ENCODE measurements around the gene LOXHD1. TPM values are rescaled to one million over a fixed set of nuclear protein-coding genes. Genes with fewer than 3 reads are reported as not detected.

LOXHD1 gene
- total RNA-seq, 4 donors from 2014 or later: 0.13 to 0.50 TPM; not detected in 2

DNA sequence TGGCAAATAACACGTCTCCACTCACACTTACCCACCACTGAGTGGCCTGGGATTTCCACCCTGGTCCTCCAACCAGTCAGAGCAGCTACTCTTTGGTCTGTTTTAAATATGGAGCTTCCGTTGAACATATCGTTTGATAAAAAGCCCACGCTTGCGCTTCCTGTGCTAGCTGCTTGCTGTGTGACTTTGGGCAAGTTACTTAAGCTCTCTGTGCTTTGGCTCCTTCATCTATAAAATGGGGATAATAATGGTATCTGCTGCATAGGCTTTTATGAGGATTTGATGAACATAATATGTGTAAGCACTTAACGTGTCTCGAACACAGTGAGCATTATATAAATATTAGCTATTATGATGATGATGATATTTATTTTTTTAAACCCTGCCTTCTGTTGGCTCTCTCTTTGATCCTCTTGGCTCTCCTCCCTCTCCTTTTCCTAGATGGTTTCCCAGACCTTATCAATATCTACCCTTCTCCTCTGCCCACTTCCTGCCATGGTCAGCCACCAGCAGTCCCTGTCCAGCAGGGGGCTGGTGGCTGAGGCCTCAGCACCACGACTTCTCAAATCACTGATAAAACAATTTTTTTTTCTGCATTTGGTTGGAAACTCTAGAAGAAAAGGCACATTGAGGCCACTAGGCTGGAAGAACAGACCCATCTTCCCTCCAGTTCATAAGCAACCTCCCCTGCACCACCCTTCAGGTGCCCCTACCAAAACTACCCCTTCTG lies 191.9 kb downstream of the LOXHD1 start:
- Histone ChIP-seq H3K4me3 (no peak overlapping the region), H3K36me3 (no peaks in the 10 kb centered on the region), H3K9me3 (no peaks in the 10 kb centered on the region), H3K27me3 (no peaks in the 10 kb centered on the region), H3K4me1 (peaks cover 0 to 28% (median 23%) of the 10 kb centered on the region in 4 donors), H3K27ac (replicated peaks in 1 of 4) (no peak overlapping the region)
- TF ChIP-seq, protein P1, sequence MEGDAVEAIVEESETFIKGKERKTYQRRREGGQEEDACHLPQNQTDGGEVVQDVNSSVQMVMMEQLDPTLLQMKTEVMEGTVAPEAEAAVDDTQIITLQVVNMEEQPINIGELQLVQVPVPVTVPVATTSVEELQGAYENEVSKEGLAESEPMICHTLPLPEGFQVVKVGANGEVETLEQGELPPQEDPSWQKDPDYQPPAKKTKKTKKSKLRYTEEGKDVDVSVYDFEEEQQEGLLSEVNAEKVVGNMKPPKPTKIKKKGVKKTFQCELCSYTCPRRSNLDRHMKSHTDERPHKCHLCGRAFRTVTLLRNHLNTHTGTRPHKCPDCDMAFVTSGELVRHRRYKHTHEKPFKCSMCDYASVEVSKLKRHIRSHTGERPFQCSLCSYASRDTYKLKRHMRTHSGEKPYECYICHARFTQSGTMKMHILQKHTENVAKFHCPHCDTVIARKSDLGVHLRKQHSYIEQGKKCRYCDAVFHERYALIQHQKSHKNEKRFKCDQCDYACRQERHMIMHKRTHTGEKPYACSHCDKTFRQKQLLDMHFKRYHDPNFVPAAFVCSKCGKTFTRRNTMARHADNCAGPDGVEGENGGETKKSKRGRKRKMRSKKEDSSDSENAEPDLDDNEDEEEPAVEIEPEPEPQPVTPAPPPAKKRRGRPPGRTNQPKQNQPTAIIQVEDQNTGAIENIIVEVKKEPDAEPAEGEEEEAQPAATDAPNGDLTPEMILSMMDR (IDR thresholded peaks at IDR 0.05): peak in 1 of 3 experiments; percentile 13
- TF ChIP-seq POLR2AphosphoS5 (IDR thresholded peaks at IDR 0.05): no peak
- intact Hi-C loops (cut with DNase I): no loop called here
- WGBS: 69% methylated on average over 8 of the region's 8 CpGs
- no peak for DNase-seq (ENCODE audit: extremely low spot score)

DNA sequence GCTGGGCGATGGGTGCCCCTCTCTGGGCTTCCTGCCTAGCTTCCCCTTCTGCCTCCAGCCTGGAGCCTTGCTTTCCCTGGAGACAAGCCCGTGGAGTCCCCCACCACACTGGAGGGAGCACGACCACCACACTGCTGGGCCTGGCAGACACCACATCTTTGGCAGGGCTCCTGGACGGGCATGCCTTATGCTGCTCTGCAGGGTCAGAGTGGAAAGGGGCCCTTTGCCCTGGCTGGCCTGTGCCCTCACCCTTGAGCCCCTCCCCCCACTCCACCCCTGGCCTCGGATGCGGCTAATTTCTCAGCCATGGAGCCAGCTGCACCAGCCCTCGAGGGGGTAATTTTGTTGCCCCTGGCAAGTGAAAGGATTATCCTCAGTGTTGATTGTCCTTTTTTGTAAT lies 194.5 kb downstream of the LOXHD1 start:
- Histone ChIP-seq H3K36me3 (no peaks in the 10 kb centered on the region), H3K4me3 (no peak overlapping the region), H3K4me1 (peaks cover 0 to 11% (median 9%) of the 10 kb centered on the region in 4 donors), H3K9me3 (no peaks in the 10 kb centered on the region), H3K27me3 (no peaks in the 10 kb centered on the region), H3K27ac (replicated peaks in 1 of 4) (no peak overlapping the region)
- no peak for DNase-seq (ENCODE audit: extremely low spot score)
- 55% methylated on average over 2 of the region's 7 CpGs for WGBS
- no peak for TF ChIP-seq POLR2A (IDR thresholded peaks at IDR 0.05; ENCODE audit: low read depth)
- TF ChIP-seq, protein P1 (IDR thresholded peaks at IDR 0.05): no peak
- intact Hi-C loops (cut with DNase I): no loop called here

DNA sequence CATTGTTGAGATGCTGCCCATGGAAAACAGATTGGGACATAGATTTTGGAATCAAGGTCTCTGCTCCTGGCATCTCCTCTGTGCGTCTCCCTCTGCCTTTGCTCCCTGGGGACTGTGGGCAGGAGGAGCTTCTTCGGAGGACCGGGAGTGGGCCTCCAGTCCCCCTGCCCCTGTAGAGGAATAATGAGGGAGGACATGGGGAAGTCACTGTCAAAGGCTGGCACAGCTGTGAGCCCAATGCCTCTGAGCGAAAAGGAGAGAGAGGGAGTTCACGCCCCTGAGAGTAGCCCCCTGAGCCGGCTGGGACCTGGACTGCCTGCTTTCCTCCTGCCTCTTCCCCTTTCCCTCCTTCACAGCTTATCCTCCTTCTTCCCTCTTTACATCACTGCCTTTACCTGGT lies 195.0 kb downstream of the LOXHD1 start:
- 80% methylated on average over 6 of the region's 6 CpGs for WGBS
- TF ChIP-seq POLR2A (IDR thresholded peaks at IDR 0.05; ENCODE audit: low read depth): no peak
- no peak for TF ChIP-seq POLR2AphosphoS5 (IDR thresholded peaks at IDR 0.05)
- no peak for TF ChIP-seq EP300 (IDR thresholded peaks at IDR 0.05)
- TF ChIP-seq, protein P1 (IDR thresholded peaks at IDR 0.05): no peak
- Histone ChIP-seq H3K4me3 (no peak overlapping the region), H3K4me1 (peaks cover 0 to 11% (median 9%) of the 10 kb centered on the region in 4 donors), H3K9me3 (no peaks in the 10 kb centered on the region), H3K36me3 (no peaks in the 10 kb centered on the region), H3K27me3 (no peaks in the 10 kb centered on the region), H3K27ac (replicated peaks in 1 of 4) (no peak overlapping the region)
- DNase-seq (ENCODE audit: extremely low spot score): no peak
- intact Hi-C loops (cut with DNase I): no loop called here

DNA sequence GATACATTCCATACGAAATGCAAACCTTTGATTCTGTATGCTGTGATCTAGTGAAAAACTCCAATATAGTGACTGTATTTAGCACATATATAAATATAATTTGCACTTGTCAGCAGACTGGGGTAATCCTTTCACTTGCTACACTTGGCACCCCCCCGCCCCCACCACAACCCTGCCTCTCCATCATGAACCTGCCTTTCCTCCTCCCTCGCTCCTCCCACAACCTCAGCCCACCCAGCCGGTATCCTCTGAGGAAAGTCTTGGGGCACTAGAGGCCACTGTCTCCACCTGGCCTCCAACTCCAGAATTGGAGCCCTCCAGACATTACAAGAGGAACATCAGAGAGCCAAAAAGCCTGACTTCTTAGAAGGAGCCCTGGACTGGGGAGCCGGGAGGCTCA lies 196.3 kb downstream of the LOXHD1 start:
- no peak for TF ChIP-seq EP300 (IDR thresholded peaks at IDR 0.05)
- TF ChIP-seq POLR2AphosphoS5 (IDR thresholded peaks at IDR 0.05): no peak
- TF ChIP-seq POLR2A (IDR thresholded peaks at IDR 0.05; ENCODE audit: low read depth): no peak
- TF ChIP-seq, protein P1 (IDR thresholded peaks at IDR 0.05): no peak
- H3K9me3 ChIP-seq: no peaks in the 10 kb centered on the region
- H3K4me1 ChIP-seq: peaks cover 0 to 2% (median under 1%) of the 10 kb centered on the region in 4 donors
- peaks cover 0 to 10% (median 2%) of the 10 kb centered on the region in 4 donors for H3K36me3 ChIP-seq
- H3K4me3 ChIP-seq: no peak overlapping the region
- intact Hi-C loops (cut with DNase I): no loop called here
- H3K27me3 ChIP-seq: no peaks in the 10 kb centered on the region
- no peak for DNase-seq (ENCODE audit: extremely low spot score)
- 90% methylated on average over 5 of the region's 5 CpGs for WGBS
- H3K27ac ChIP-seq (replicated peaks in 1 of 4): no peak overlapping the region
